HG03558 (cell line): ENCODE data around the gene CCDC187.
"Not testable (repeated sequence)": the region's sequence is repeated elsewhere in the genome, so short reads cannot be mapped to it uniquely, and the experiment has no call there.

Experiments used
- ATAC-seq: cut with Tn5 transposase; IDR thresholded peaks from one replicate; pipeline ENCODE4 v1.9.1; 2021; ENCODE audit warnings: moderate number of reproducible peaks; ENCODE audit not compliant: unreplicated experiment; ENCODE audit errors: extremely low read depth

The CCDC187 gene

GRCh38 chr9:136274786-136275654 is 28.9 kb downstream of the CCDC187 start:
- ATAC-seq, result no peak

- no peak for ATAC-seq
Measured at GRCh38 chr9:136273921-136274785, 29.7 kb downstream of the CCDC187 start.

DNA sequence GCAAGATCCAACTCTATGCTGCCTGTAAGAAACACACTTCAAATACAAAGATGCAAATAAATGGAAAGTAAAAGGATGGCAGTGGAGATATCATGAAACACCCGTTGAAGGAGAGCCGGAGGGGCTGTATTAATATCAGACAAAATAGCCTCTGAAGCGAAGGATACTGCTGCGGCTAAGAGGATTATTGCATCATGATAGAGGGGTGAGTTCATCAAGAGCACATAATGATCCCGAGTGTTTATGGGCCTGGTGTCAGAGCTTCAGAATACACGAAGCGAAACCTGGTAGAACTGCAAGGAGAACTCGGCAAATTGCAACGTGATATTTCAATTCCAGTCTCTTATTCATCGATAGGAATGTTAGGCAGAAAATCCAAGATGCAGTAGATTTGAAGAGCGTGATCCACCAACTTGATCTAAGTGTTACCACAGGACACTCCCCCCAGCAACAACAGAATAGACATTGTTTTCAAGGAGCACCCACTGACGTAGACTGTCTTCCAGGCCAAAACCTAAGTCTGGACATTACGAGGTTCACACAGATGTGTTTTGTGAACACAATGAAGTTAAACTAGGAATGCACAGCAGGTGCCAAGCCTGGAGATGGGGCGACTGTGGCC is 30.5 kb downstream of the CCDC187 start:
- ATAC-seq, result no peak

DNA sequence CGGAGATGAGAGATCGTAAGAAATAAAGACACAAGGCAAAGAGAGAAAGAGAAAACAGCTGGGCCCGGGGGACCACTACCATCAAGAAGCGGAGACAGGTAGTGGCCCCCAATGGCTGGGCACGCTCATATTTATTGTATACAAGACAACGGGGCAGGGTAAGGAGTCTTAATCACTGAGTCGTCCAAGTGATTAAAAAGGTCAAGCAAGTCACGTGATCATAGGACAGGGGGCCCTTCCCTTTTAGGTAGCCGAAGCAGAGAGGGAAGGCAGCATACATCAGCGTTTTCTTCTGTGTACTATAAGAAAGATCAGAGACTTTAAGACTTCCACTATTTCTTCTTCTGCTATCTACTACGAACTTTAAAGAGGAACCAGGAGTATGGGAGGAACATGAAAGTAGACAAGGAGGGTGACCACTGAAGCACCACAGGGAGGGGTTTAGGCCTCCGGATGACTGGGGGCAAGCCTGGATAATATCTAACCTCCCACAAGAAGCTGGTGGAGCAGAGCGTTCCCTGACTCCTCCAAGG is 33.7 kb downstream of the CCDC187 start:
- no peak for ATAC-seq

DNA sequence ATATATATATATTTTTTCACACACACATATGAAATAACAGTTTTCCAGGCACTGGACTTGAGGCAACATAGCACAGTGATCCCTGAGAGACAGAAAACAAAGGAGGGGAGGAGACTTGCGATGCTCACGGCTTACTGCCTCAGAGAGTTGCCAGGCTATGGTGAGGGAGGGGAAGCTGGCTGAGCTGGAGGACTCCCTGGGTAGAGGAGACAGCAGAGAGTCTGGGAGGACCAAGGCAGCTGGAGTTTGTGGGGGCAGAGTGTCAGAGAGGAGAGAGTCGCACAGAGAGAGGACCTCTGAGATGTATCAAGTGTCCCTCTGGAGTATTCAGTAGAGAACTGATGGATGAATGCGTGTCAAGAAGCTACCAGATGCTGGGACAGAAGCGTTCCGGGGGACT is 35.2 kb downstream of the CCDC187 start:
- ATAC-seq, result no peak

DNA sequence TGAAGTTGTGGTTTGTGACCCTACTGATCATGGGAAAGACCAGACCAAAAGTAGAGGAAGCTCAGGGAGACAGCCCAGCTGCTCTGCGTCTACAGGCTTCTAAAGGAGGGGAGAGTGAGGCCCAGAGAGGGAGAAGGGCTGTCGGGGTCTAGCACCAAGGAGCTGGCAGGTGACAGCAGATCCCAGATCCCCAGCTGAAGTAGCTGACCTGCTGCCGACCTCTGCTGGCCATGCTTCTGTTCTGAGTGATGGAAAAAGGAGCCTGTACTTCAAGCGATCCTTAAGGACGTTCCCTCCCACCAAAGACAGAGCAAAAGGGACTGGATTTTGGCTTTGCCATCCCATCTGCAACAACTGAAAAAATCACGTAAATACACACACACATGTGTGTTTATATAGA is 35.6 kb downstream of the CCDC187 start:
- ATAC-seq, result no peak

DNA sequence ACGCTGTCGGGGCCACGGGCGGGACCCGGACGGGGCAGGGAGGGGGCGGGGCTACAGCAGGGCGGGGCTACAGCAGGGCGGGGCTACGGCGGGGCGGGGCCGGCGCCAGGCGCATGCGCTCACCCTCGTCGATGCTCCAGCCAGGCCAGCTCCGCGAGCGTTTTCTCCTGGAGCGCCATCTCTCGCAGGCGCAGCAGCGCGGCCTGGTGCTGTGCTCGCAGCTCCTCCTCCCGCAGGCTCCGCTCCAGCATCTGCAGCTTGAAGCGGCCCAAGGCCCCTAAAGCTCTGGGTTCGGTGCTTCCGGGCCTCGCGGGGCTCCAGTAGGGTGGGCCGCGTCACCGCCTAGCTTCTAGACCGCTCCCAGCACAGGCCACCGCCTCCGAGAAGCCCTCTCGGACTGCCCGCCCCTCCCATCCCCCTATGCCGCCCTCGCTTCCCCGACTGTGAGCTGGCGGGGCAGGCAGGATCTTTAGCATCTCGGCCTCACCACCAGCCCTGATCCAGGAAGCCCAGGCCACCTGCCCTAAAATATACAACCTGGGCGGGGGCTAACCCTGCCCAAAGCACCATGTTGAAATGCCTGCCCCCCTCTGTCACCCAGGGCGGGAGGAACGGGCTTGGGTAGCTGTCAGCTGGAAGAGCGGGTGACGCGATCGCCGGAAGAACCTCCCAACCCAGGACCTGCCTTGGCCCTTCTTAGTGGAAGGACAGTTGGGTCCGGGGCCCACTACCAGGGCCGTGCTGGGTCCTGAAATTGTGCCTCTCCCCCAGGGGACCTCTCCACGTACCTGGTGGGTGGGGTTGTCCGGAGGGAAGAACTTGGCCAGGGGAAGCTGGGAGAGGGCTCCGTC is 36.4 kb downstream of the CCDC187 start:
- no peak for ATAC-seq

- not testable (repeated sequence) for ATAC-seq
Measured at GRCh38 chr9:136266641-136267040, 37.3 kb downstream of the CCDC187 start.

DNA sequence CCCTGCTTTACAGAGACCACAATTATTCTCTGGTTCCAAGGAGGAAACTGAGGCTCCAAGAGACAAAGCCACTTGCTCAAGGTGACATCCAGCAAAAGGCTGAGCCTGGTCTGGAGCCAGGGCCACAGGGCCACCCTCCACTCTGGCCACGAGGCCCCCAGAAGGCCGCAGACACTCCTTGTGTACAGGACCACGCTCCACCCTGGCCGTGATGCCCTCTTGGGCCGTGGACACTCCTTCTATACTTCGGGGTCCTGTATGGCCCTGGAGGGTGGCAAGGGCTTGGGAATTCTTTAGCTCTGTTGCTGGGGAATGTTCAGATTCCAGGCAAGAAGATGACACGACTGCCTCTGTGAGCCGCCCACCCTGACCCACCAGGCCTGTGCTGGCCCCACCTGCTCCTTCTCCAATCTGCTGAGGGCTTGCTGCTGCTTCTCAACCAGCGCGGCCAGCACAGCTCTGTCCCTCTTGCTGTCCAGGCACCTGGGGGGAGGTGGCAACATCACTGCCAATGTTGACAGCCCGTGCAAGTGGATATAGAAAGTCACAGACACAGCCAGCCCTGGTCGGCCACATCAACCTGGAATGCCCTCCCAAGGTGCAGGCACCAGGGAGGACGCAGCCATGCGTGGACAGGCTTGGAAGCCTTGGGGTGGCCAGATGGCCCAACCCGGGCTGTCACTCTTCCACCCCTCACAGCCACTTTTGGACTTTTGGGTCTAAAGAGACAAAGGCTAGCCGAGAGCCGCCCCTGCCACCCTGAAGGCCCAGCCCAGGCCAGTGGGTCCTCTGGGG is 38.1 kb downstream of the CCDC187 start:
- ATAC-seq, result no peak

- ATAC-seq, result no peak
Measured at GRCh38 chr9:136264441-136265405, 39.2 kb downstream of the CCDC187 start.

DNA sequence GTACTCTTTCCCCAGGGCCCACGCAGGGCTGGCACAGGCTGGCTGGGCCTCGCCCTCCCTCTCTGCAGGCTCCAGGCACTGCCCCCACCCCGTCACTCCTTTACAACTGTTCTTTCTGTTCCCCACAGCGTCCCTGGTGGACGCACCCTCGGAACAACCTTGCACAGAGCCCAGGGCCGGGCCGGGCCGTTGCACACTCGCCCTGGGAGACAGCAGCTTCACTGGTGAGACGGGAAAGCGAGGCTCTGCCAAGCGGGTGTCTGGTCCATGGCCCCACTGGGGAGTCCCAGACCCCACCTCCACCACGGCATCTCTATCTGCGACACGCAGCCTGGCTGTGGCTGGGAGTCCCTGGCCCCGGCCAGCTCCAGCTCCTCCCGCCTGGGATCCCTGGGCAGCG is 39.9 kb downstream of the CCDC187 start:
- ATAC-seq, result no peak

- ATAC-seq, result no peak
Measured at GRCh38 chr9:136262671-136263178, 41.2 kb downstream of the CCDC187 start.

GRCh38 chr9:136261686-136262430 is 42.0 kb downstream of the CCDC187 start:
- no peak for ATAC-seq

- ATAC-seq, result no peak
Measured at GRCh38 chr9:136260936-136261472, 42.9 kb downstream of the CCDC187 start.

GRCh38 chr9:136260521-136260920 is 43.4 kb downstream of the CCDC187 start:
- ATAC-seq, result no peak

GRCh38 chr9:136259836-136260235 is 44.1 kb downstream of the CCDC187 start:
- no peak for ATAC-seq

- ATAC-seq, result no peak
Measured at GRCh38 chr9:136259517-136259813, 44.4 kb downstream of the CCDC187 start.
